OCI-LY3 (cell line): Measurements from ENCODE around the gene DENND4B.

Source experiments
- H2AFZ ChIP-seq: fragments of 200-600, 300-600 bp; shearing (Covaris generic); 2 replicates; pipeline ENCODE4 v1.6.0; 2014; ENCODE audit warnings: antibody characterized with exemption, low read depth, low read length
- H3K27ac ChIP-seq: fragments of 200-600, 300-600 bp; sonication (generic); 2 replicates; pipeline ENCODE4 v1.5.1; 2014; ENCODE audit warnings: mild to moderate bottlenecking, low read length, moderate library complexity, mixed read lengths
- H3K27me3 ChIP-seq: fragments of 200-600, 300-600 bp; sonication (generic); 2 replicates; pipeline ENCODE4 v1.6.1; 2014; ENCODE audit warnings: low read depth, low read length, mixed read lengths
- H3K36me3 ChIP-seq: fragments of 200-600, 300-600 bp; sonication (generic); replicated peaks from 2 replicates; pipeline ENCODE3; 2014; ENCODE audit warnings: low read depth, low read length, mixed read lengths
- H3K4me1 ChIP-seq: fragments of 300-600, 200-600 bp; sonication (generic); 2 replicates; pipeline ENCODE4 v1.6.1; 2014; ENCODE audit warnings: low read length, mixed read lengths
- H3K4me2 ChIP-seq: fragments of 200-600, 300-600 bp; sonication (generic); 2 replicates; pipeline ENCODE4 v1.6.1; 2014; ENCODE audit warnings: low read length, mixed read lengths
- H3K4me3 ChIP-seq: fragments of 300-600, 200-600 bp; sonication (generic); 2 replicates; pipeline ENCODE4 v1.5.1; 2014; ENCODE audit warnings: antibody characterized with exemption, mild to moderate bottlenecking, low read length, moderate library complexity
- H3K79me2 ChIP-seq: fragments of 300-600, 200-600 bp; shearing (Covaris generic); 2 replicates; pipeline ENCODE4 v1.6.1; 2014; ENCODE audit warnings: mild to moderate bottlenecking, low read length, mixed read lengths
- H3K9ac ChIP-seq: fragments of 300-600, 200-600 bp; shearing (Covaris generic); 2 replicates; pipeline ENCODE4 v1.6.0; 2014; ENCODE audit warnings: mild to moderate bottlenecking, low read length, moderate library complexity
- H3K9me3 ChIP-seq: fragments of 200-600, 300-600 bp; shearing (Covaris generic); 2 replicates; pipeline ENCODE4 v1.6.1; 2014; ENCODE audit warnings: low read length, mixed read lengths; ENCODE audit not compliant: insufficient read depth
- H4K20me1 ChIP-seq: fragments of 200-600, 300-600 bp; sonication (generic); 2 replicates; pipeline ENCODE4 v1.6.1; 2016; ENCODE audit warnings: low read length, mixed read lengths; ENCODE audit not compliant: insufficient read depth
- EZH2phosphoT487 ChIP-seq: fragments of 200-600 bp; shearing (Covaris generic); IDR thresholded peaks from 2 replicates; pipeline ENCODE4 v1.6.1; 2018; ENCODE audit warnings: antibody characterized with exemption, mixed run types, low read depth
- TF ChIP-seq, protein P1 (sequence below): fragments of 200-600, 300-600 bp; sonication (generic); IDR thresholded peaks from 2 replicates; pipeline ENCODE4 v1.5.1; 2014; ENCODE audit warnings: antibody characterized with exemption, low read length, low read depth

DENND4B gene

DNA sequence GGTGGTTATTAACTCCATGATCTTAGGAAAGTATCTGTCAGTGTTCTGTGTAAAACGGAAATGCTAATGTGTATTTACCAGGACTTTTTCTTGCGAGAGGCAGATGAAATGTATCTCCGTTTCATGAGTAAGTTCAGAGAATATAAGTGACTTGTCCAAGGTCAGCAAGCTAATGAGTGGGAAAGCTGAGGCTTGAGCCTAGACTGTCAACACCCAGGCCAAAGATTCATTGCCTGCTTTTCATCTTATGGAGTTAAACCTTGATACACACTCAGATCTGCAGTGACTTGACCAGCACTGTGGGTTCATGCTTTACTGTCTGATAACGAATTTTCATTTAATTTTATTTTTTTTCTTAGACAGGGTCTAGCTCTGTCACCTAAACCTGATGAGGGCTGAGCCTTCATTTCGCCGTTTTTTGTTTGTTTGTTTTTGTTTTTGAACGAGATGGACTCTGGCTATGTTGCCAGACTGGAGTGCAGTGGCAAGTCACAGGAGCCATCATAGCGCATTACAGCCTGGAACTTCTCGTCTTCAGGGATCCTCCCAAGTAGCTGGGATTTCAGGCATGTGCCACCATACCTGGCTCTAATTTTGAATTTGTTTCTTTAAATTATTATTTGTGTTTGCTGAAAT is 31.9 kb upstream of the DENND4B start:
- H3K9ac ChIP-seq: peak overlapping the region; percentile 93
- peaks cover 21% of the 10 kb centered on the region for H3K4me1 ChIP-seq
- H3K79me2 ChIP-seq: peaks cover 27% of the 10 kb centered on the region
- no peaks in the 10 kb centered on the region for H4K20me1 ChIP-seq
- no peak for TF ChIP-seq EZH2phosphoT487
- TF ChIP-seq, protein P1, sequence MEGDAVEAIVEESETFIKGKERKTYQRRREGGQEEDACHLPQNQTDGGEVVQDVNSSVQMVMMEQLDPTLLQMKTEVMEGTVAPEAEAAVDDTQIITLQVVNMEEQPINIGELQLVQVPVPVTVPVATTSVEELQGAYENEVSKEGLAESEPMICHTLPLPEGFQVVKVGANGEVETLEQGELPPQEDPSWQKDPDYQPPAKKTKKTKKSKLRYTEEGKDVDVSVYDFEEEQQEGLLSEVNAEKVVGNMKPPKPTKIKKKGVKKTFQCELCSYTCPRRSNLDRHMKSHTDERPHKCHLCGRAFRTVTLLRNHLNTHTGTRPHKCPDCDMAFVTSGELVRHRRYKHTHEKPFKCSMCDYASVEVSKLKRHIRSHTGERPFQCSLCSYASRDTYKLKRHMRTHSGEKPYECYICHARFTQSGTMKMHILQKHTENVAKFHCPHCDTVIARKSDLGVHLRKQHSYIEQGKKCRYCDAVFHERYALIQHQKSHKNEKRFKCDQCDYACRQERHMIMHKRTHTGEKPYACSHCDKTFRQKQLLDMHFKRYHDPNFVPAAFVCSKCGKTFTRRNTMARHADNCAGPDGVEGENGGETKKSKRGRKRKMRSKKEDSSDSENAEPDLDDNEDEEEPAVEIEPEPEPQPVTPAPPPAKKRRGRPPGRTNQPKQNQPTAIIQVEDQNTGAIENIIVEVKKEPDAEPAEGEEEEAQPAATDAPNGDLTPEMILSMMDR: no peak
- H3K4me2 ChIP-seq: peak overlapping the region; percentile 83
- H2AFZ ChIP-seq: peak overlapping the region; percentile 92
- H3K36me3 ChIP-seq: peaks cover 27% of the 10 kb centered on the region
- H3K27me3 ChIP-seq: no peaks in the 10 kb centered on the region
- H3K27ac ChIP-seq: peak overlapping the region; percentile 64
- no peaks in the 10 kb centered on the region for H3K9me3 ChIP-seq
- peak overlapping the region; percentile 85 for H3K4me3 ChIP-seq

- Histone ChIP-seq H3K27ac (peak within 1 kb of the TSS; percentile 64), H3K36me3 (peaks cover 36% of the 10 kb centered on the region)
Observed at GRCh38 chr1:153977250-153978240, 31.0 kb upstream of the DENND4B start, which contains the start of gene JTB. TSS of gene JTB (minus strand) at chr1:153977674. CDS start at chr1:153977252, 422 bp downstream.

DNA sequence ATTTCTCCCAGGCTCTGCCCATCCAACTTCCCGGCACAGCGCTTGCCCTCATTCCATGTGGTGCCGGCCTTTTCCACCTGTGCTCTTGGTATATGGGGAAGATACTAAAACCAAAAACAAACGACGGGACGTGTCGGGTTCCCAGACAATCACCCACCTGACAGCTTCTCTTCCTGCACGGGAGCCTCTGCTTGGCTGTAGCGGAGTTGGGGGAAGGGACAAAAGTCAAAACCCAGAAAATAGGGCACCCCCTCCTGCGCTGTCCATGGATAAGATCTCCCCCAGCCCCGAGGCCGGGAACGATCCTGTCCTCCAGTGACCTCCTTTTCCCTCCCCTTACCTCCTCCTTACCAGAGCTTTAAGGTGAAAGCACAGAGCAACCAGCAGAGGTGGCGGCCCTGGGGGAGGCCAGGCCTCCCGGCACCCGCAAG is 30.3 kb upstream of the DENND4B start:
- peaks cover 27% of the 10 kb centered on the region for H3K79me2 ChIP-seq
- no peak overlapping the region for H2AFZ ChIP-seq
- H3K4me3 ChIP-seq: peak overlapping the region; percentile 85
- H3K4me2 ChIP-seq: peak overlapping the region; percentile 83
- H3K36me3 ChIP-seq: peaks cover 41% of the 10 kb centered on the region
- no peak for TF ChIP-seq EZH2phosphoT487
- TF ChIP-seq, protein P1: no peak
- H3K27me3 ChIP-seq: no peaks in the 10 kb centered on the region
- peaks cover 31% of the 10 kb centered on the region for H3K4me1 ChIP-seq
- peak overlapping the region; percentile 93 for H3K9ac ChIP-seq
- H3K27ac ChIP-seq: peak overlapping the region; percentile 64
- no peaks in the 10 kb centered on the region for H3K9me3 ChIP-seq
- no peaks in the 10 kb centered on the region for H4K20me1 ChIP-seq

More at GRCh38 chr1:153977250-153978240, 31.0 kb upstream of the DENND4B start, which contains the start of gene JTB:
- H4K20me1 ChIP-seq: no peaks in the 10 kb centered on the region
- H3K27me3 ChIP-seq: no peaks in the 10 kb centered on the region
- H3K79me2 ChIP-seq: peaks cover 27% of the 10 kb centered on the region
- TF ChIP-seq, protein P1: no peak
- TF ChIP-seq EZH2phosphoT487: no peak
- no peaks in the 10 kb centered on the region for H3K9me3 ChIP-seq
- H3K4me1 ChIP-seq: peaks cover 27% of the 10 kb centered on the region
- H3K9ac ChIP-seq: peak within 1 kb of the TSS; percentile 93
- peak within 1 kb of the TSS; percentile 92 for H2AFZ ChIP-seq
- H3K4me2 ChIP-seq: peak within 1 kb of the TSS; percentile 83
- peak within 1 kb of the TSS; percentile 85 for H3K4me3 ChIP-seq

GRCh38 chr1:153973525-153973924 is 27.0 kb upstream of the DENND4B start:
- Histone ChIP-seq H3K27ac (no peak overlapping the region), H3K9ac (no peak overlapping the region), H3K4me2 (no peak overlapping the region), H4K20me1 (no peaks in the 10 kb centered on the region), H3K4me1 (peaks cover 27% of the 10 kb centered on the region), H3K9me3 (no peaks in the 10 kb centered on the region), H2AFZ (no peak overlapping the region), H3K36me3 (peaks cover 41% of the 10 kb centered on the region), H3K79me2 (peaks cover 27% of the 10 kb centered on the region), H3K27me3 (no peaks in the 10 kb centered on the region), H3K4me3 (no peak overlapping the region)
- TF ChIP-seq, protein P1: no peak
- TF ChIP-seq EZH2phosphoT487: no peak
